Central memory CD8-positive, alpha-beta T cell (primary cell): Measurements from ENCODE around the gene AHSA1.
"Not testable (repeated sequence)": the region's sequence is repeated elsewhere in the genome, so short reads cannot be mapped to it uniquely, and the experiment has no call there.

ENCODE experiments used
- ATAC-seq: fragments of 150-1000 bp; cut with Tn5 transposase; replicated peaks from 2 replicates; pipeline ENCODE4 v1.10.0; 2022; ENCODE audit warnings: mild to moderate bottlenecking, moderate FRiP score, moderate number of reproducible peaks; ENCODE audit not compliant: poor library complexity, severe bottlenecking; ENCODE audit errors: extremely low read depth
- DNase-seq, 2 donors: peaks; one replicate each; pipeline ENCODE4 v3.0.0; 2021; ENCODE audit warnings: low spot score in 2 of 2
- H3K27ac Mint-ChIP-seq: one replicate; pipeline ENCODE4 v1.8.0; 2022; ENCODE audit warnings: low read depth, mild to moderate bottlenecking, moderate library complexity, mixed read lengths
- H3K27me3 Mint-ChIP-seq: one replicate; pipeline ENCODE4 v1.8.0; 2022; ENCODE audit warnings: mixed read lengths
- H3K36me3 Mint-ChIP-seq: one replicate; pipeline ENCODE4 v1.8.0; 2022; ENCODE audit warnings: mild to moderate bottlenecking, moderate library complexity, mixed read lengths; ENCODE audit not compliant: insufficient read depth
- H3K4me1 Mint-ChIP-seq: one replicate; pipeline ENCODE4 v1.8.0; 2022; ENCODE audit warnings: mixed read lengths
- H3K4me3 Mint-ChIP-seq: one replicate; pipeline ENCODE4 v1.8.0; 2022; ENCODE audit warnings: mild to moderate bottlenecking, moderate library complexity, mixed read lengths
- H3K9me3 Mint-ChIP-seq: one replicate; pipeline ENCODE4 v1.8.0; 2022; ENCODE audit warnings: mixed read lengths

Gene AHSA1

DNA sequence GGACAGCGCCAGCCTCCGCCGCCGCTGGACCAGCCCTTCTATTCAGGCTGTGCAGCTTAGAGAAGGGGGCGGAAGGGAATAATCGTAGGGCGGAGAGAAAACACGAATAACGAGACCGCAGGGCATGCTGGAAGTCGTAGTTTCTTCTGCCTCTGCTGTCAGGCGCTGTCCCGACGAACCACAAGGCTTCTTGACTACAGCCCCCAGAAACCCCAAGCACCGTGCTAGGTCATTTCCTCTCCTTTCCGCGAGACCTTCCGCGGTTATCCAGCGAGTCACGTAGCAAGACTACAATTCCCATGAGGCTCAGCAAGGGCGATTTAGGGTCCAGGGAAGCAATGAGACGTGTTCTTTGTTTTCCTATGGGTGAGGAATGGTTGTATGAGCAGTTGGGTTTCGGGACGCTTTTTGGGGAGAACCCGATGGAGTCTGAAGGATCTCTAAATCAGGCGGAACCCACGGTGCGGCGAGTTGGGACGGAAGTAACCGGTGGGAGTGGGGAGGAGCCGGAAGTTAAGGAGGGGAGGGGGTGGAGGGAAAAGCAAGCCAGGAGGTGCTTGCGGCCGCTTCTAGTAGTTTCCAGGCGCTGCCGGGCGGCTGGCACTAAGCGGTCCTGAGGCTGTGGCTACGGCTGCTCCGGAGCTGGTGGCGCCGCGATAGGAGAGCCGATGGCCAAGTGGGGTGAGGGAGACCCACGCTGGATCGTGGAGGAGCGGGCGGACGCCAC lies at the start of gene AHSA1, which contains the start of gene VIPAS39:
Gene AHSA1 (plus strand): TSS at position 572 of the 727 bp plus-strand sequence. CDS start 97 bp downstream, at position 669.
Gene VIPAS39 (minus strand): TSS at position 80 of the 727 bp plus-strand sequence. CDS start 3,499 bp downstream, outside the sequence.
- H3K4me3 Mint-ChIP-seq, result peak within 1 kb of the TSS; percentile 98
- H3K27ac Mint-ChIP-seq, result peak within 1 kb of the TSS; percentile 94
- peaks cover 54% of the 10 kb centered on the region for H3K36me3 Mint-ChIP-seq
- peak; percentile 81 to 93 for DNase-seq
- peaks cover 44% of the 10 kb centered on the region for H3K4me1 Mint-ChIP-seq
- no peaks in the 10 kb centered on the region for H3K27me3 Mint-ChIP-seq
- H3K9me3 Mint-ChIP-seq, result no peaks in the 10 kb centered on the region
- peak; percentile 96 for ATAC-seq

DNA sequence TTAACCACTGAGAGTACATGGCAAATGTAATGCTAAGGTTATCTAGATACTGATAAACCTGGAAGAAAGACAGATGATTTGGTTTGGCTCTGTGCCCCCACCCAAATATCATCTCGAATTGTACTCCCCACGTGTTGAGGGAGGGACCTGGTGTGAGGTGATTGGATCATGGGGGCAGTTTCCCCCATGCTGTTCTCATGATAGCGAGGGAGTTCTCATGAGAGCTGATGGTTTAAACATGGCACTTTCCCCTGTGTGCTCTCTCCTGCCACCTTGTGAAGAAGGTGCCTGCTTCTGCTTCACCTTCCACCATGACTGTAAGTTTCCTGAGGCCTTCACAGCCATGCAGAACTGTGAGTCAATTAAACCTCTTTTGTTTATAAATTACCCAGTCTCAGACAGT lies 48.8 kb upstream of the AHSA1 start:
- no peak for ATAC-seq
- no peaks in the 10 kb centered on the region for H3K36me3 Mint-ChIP-seq
- peaks cover 6% of the 10 kb centered on the region for H3K4me1 Mint-ChIP-seq
- H3K27ac Mint-ChIP-seq, result no peak overlapping the region
- DNase-seq, result no peak
- H3K4me3 Mint-ChIP-seq, result no peak overlapping the region
- no peaks in the 10 kb centered on the region for H3K27me3 Mint-ChIP-seq
- no peaks in the 10 kb centered on the region for H3K9me3 Mint-ChIP-seq

DNA sequence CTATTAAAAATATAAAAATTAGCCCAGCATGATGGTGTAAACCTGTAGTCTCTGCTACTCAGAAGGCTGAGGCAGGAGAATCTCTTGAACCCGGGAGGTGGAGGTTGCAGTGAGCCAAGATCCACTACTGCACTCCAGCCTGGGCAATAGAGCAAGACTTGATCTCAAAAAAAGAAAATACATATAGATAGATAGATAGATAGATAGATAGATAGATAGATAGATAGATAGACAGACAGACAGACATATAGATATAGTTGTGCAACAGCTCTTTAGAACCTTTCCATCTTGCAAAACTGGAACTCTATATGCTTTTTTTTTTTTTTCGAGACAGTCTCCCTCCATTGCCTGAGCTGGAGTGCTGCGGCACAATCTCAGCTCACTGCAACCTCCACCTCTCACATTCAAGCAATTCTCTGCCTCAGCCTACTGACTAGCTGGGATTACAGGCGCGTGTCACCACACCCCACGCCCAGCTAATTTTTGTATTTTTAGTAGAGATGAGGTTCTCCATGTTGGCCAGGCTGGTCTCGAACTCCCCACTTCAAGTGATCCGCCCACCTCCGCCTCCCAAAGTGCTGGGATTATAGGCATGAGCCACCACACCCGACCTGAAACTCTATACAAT lies 42.4 kb upstream of the AHSA1 start:
- H3K27ac Mint-ChIP-seq, H3K4me3 Mint-ChIP-seq, H3K36me3 Mint-ChIP-seq, H3K9me3 Mint-ChIP-seq, H3K4me1 Mint-ChIP-seq, DNase-seq, ATAC-seq, H3K27me3 Mint-ChIP-seq: not testable (repeated sequence)

DNA sequence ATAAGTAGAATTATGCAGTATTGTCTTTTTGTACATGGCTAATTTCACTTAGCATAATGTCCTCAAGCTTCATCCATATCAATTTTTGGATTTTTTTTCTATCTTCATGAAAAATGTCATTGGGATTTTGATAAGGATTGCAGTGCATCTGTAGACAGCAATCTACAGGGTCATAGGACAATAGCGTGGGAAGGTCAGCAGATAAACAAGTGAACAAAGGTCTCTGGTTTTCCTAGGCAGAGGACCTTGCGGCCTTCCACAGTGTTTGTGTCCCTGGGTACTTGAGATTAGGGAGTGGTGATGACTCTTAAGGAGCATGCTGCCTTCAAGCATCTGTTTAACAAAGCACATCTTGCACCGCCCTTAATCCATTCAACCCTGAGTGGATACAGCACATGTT lies 41.8 kb upstream of the AHSA1 start:
- H3K4me1 Mint-ChIP-seq, H3K36me3 Mint-ChIP-seq, DNase-seq, ATAC-seq, H3K4me3 Mint-ChIP-seq, H3K27me3 Mint-ChIP-seq, H3K9me3 Mint-ChIP-seq, H3K27ac Mint-ChIP-seq: not testable (repeated sequence)

DNA sequence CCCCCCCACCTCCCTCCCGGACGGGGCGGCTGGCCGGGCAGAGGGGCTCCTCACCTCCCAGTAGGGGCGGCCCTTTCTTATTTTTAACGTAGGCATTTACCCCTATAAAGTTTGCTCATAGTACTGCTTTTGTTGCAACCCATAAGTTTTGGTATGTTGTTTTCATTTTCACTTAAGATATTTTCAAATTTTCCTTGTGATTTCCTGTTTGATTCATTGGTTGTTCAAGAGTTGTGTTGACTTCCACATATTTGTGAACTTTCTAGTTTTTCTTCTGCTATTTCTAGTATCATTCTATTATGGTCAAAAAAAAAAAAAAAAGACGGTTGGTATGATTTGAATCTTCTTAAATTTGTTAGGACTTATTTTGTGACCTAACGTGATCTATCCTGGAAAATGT lies 41.1 kb upstream of the AHSA1 start:
- ATAC-seq (no peak), DNase-seq (no peak)
- H3K27ac Mint-ChIP-seq, result no peak overlapping the region
- H3K36me3 Mint-ChIP-seq, result no peaks in the 10 kb centered on the region
- no peaks in the 10 kb centered on the region for H3K4me1 Mint-ChIP-seq
- no peaks in the 10 kb centered on the region for H3K27me3 Mint-ChIP-seq
- H3K9me3 Mint-ChIP-seq, result peaks cover 7% of the 10 kb centered on the region
- H3K4me3 Mint-ChIP-seq, result no peak overlapping the region

DNA sequence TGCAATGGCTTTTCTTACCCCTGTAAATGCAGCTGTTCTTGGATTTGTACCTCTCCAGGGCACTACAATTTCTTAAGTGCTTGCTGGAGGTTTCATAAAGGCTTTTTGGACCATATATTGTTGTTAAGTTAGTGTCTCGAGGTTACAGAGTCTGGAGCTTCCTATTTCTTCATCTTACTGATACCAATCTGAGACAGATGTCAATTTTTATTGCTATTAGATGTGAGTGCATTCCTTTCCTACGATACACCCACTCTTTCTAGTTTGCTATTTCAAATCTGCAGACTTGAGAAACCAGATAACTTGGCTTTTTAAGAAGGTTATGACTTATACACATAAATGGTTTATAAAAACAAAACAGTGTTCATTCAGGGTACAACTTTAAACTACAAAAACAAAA lies 36.7 kb upstream of the AHSA1 start:
- ATAC-seq (no peak), DNase-seq (no peak)
- no peaks in the 10 kb centered on the region for H3K27me3 Mint-ChIP-seq
- H3K4me3 Mint-ChIP-seq, result no peak overlapping the region
- peaks cover 18% of the 10 kb centered on the region for H3K36me3 Mint-ChIP-seq
- H3K9me3 Mint-ChIP-seq, result peaks cover 7% of the 10 kb centered on the region
- H3K27ac Mint-ChIP-seq, result no peak overlapping the region
- H3K4me1 Mint-ChIP-seq, result no peaks in the 10 kb centered on the region

DNA sequence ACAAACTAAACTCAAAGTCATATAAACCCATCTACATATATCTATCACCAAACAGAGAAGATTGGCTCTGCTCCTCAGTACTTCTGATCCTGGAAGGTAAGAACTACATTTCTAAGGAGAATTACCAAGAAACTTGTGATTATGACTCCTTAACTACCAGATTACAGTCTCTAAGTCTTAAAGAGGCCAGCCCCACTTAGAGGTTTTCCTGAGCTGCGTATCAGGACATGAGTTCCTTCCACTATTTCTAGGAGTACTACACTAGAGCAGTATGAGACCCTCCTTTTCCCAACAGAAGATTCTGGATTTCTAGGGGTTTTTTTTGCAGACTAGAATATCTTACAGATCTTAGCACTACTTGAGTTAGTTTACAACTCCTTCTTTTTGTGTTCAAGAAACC lies 34.5 kb upstream of the AHSA1 start, which contains the start of gene NOXRED1:
Gene NOXRED1 (minus strand): TSS at position 101 of the 400 bp plus-strand sequence. CDS start 634 bp downstream, outside the sequence.
- no peaks in the 10 kb centered on the region for H3K4me1 Mint-ChIP-seq
- no peak for ATAC-seq
- DNase-seq, result no peak
- H3K9me3 Mint-ChIP-seq, result peaks cover 7% of the 10 kb centered on the region
- H3K27ac Mint-ChIP-seq, result no peak within 1 kb of the TSS
- H3K36me3 Mint-ChIP-seq, result peaks cover 35% of the 10 kb centered on the region
- H3K4me3 Mint-ChIP-seq, result no peak within 1 kb of the TSS
- H3K27me3 Mint-ChIP-seq, result no peaks in the 10 kb centered on the region

DNA sequence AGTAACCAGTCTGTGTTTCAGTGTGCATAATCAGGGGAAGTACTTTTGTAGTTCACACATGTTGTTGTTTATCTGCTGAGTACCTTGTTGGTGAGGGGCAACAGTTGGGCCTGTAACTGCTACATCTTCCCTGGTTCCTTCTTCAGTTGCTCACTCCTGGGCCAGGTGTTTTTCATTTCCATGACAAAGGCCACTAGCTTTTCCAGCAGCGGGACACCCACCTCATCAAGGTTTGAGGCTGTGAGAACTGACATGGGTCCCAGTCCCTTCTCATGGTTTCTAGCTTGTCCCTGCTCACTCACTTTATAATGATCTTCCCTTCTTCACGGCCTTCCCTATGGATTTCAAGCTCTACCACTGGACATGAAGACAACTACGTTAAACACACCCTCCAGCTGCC lies 33.0 kb upstream of the AHSA1 start:
- H3K36me3 Mint-ChIP-seq, result peaks cover 47% of the 10 kb centered on the region
- H3K27ac Mint-ChIP-seq, result no peak overlapping the region
- peaks cover 4% of the 10 kb centered on the region for H3K9me3 Mint-ChIP-seq
- H3K27me3 Mint-ChIP-seq, result no peaks in the 10 kb centered on the region
- no peak for ATAC-seq
- no peaks in the 10 kb centered on the region for H3K4me1 Mint-ChIP-seq
- no peak for DNase-seq
- H3K4me3 Mint-ChIP-seq, result no peak overlapping the region

DNA sequence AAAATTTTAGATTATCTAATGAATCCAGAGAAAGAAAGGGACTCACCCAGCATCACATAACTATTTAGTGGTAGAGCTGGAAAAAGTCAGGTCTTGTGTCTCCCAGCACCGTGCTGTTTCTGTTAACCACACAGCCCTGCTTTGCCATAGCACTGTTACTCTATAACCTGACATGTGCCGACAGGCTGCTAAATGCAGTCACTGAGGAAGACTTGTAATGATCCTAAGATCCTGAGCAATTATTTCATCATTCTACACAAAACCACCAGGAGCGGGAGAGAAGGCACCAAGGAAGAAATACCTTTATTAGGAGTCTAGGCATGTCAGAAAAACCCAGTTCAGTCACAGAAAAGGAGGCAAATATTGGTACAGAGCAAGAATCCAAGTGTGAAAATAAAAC lies 31.5 kb upstream of the AHSA1 start:
- Mint-ChIP-seq H3K27me3 (no peaks in the 10 kb centered on the region), H3K27ac (no peak overlapping the region), H3K9me3 (no peaks in the 10 kb centered on the region), H3K36me3 (peaks cover 58% of the 10 kb centered on the region), H3K4me3 (no peak overlapping the region), H3K4me1 (peaks cover 6% of the 10 kb centered on the region)
- no peak for DNase-seq
- ATAC-seq, result no peak

DNA sequence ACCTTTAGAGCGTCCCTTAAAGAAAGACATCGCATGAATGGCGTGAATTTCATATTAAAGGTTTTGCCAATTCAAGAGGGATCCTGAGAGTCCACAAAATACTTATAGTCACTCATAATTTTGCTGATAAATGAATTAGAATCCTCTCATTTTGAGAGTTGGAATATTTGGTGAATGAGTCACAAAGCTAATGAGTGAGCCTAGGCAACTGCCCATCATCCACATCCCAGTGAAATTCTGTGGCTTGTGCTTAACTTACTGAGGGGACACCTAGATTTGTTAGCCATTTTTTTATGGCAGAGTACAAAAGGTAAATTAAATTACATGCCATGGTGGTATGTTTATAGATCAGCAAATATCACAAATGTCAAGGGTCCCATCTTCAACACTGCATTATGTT lies 21.9 kb upstream of the AHSA1 start:
- Mint-ChIP-seq H3K4me1 (peaks cover 2% of the 10 kb centered on the region), H3K9me3 (no peaks in the 10 kb centered on the region), H3K4me3 (no peak overlapping the region), H3K36me3 (peaks cover 62% of the 10 kb centered on the region), H3K27me3 (no peaks in the 10 kb centered on the region), H3K27ac (no peak overlapping the region)
- no peak for DNase-seq
- ATAC-seq, result no peak

DNA sequence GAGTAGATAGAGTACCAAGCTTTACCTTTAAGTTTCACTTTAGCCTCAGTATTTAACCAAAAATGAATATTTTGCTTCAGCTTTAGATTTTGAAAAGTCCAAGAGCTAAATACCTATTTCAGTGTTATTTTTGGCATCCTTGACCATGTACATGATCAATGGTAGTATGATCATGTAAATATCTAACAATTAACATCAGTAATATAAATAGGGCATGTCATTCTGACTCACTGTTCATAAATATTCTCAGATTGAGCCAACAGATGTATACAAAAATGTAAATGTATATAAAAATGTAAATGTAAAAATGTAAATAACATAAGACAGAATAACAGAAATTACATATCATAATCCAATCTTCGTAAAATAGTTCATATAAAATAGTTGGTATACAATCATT lies 19.3 kb upstream of the AHSA1 start:
- Mint-ChIP-seq H3K36me3 (peaks cover 68% of the 10 kb centered on the region), H3K9me3 (no peaks in the 10 kb centered on the region), H3K4me3 (no peak overlapping the region), H3K27ac (no peak overlapping the region), H3K27me3 (no peaks in the 10 kb centered on the region), H3K4me1 (no peaks in the 10 kb centered on the region)
- DNase-seq (no peak), ATAC-seq (no peak)

DNA sequence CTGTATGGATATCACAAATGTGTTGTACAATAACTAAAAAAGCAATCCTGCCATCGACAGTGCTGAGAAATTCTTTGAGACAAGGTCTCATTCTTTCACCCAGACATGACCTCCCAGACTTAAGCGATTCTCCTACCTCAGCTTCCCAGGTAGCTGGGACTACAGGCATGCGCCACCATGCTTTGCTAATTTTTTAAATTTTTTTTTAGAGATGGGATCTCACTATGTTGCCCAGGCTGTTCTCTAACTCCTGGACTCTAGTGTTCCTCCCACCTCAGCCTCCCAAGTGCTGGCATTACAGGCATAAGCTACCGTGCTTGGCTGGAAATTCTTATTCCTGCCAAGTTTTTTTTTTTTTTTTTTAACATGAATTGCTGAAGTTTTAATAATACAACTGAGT lies 18.0 kb upstream of the AHSA1 start:
- Mint-ChIP-seq H3K4me3 (no peak overlapping the region), H3K9me3 (no peaks in the 10 kb centered on the region), H3K27ac (no peak overlapping the region), H3K4me1 (no peaks in the 10 kb centered on the region), H3K36me3 (peaks cover 57% of the 10 kb centered on the region), H3K27me3 (no peaks in the 10 kb centered on the region)
- ATAC-seq (no peak), DNase-seq (no peak)

DNA sequence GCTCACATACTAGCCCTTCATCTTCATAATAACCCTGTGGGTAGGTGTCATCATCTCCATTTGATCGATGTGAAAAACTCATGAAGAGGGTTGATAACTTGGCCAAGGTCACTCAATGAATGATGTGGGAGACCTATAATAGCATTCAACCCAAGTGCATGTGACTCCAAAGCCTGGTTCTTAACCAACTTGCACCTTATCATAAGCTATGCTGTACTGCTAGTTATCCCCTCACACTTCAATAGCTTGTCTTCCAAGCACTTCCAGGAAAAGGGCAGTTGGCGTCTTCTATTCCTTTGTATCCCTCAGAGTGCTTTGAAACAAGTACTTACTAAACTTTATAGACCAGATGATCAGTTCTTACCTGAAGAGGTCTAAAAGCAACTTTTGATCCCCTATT lies 15.7 kb upstream of the AHSA1 start:
- Mint-ChIP-seq H3K27me3 (no peaks in the 10 kb centered on the region), H3K4me1 (no peaks in the 10 kb centered on the region)
- ATAC-seq, result no peak

More for the DNA sequence above, 15.7 kb upstream of the AHSA1 start:
- Mint-ChIP-seq H3K36me3 (peaks cover 44% of the 10 kb centered on the region), H3K4me3 (no peak overlapping the region), H3K9me3 (no peaks in the 10 kb centered on the region), H3K27ac (no peak overlapping the region)
- DNase-seq, result no peak
